GM12864 (cell line): ENCODE data around the gene SCAF1.

ENCODE experiments used
- DNase-seq: peaks from one replicate; pipeline ENCODE4 v3.0.0-alpha.2; 2011; ENCODE audit warnings: low read depth
- H3K4me3 ChIP-seq: 2 replicates; pipeline ENCODE4 v1.5.1; 2011; ENCODE audit warnings: mild to moderate bottlenecking, low read depth, low read length, control low read depth
- TF ChIP-seq, protein P1 (sequence below): IDR thresholded peaks from 2 replicates; pipeline ENCODE4 v1.5.1; 2011; ENCODE audit warnings: low read depth, mild to moderate bottlenecking, moderate library complexity, low read length, control low read depth, inconsistent platforms; ENCODE audit errors: missing control alignments

The SCAF1 gene

DNA sequence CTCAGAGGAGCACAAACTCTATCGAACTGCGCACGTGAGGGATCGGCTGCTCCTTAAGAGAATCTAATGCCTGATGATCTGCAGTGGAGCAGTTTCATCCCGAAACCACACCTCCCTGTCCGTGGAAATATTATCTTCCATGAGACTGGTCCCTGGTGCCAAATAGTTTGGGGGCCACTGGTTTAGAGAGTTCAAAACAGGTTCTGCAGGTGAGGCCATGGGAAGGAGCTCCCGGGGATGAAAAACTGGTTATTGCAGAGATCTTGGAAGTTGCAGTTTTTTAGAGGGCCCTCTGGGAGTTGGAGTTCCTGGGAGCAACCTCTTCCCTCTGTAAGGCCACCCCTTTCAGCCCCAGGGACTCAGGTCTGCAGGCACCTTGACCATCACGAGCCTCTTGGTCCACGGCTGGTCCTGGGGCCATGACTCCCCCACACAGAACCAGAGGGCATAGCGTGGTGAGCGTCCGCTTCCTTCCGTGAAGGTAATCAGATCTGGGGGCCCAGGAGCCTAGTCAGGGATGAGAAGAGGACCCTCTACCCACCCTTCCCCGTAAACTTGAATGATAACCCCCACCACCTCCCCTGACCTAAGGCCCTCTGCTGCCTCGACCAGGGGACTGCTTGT is 18.4 kb downstream of the SCAF1 start:
- H3K4me3 ChIP-seq: no peak overlapping the region
- TF ChIP-seq, protein P1, sequence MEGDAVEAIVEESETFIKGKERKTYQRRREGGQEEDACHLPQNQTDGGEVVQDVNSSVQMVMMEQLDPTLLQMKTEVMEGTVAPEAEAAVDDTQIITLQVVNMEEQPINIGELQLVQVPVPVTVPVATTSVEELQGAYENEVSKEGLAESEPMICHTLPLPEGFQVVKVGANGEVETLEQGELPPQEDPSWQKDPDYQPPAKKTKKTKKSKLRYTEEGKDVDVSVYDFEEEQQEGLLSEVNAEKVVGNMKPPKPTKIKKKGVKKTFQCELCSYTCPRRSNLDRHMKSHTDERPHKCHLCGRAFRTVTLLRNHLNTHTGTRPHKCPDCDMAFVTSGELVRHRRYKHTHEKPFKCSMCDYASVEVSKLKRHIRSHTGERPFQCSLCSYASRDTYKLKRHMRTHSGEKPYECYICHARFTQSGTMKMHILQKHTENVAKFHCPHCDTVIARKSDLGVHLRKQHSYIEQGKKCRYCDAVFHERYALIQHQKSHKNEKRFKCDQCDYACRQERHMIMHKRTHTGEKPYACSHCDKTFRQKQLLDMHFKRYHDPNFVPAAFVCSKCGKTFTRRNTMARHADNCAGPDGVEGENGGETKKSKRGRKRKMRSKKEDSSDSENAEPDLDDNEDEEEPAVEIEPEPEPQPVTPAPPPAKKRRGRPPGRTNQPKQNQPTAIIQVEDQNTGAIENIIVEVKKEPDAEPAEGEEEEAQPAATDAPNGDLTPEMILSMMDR: no peak
- no peak for DNase-seq

DNA sequence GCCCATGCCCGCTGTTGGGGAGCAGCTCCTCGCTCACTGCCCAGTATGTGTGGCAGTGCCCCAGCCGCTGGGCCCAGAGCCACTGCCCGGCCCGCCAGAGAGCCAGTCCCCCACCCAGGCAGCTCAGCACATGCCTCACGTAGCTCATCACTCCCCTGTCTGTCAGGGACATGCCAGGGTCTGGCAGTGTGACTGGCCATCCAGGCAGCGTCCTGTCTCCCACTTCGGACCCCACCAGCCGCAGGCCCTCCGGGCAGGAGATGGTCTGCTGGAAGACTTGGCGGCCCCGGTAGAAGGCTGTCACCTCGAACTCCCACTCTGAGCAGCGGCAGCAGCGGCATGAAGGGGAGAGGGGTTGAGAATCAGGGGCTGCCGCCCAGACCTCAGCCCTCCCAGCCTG is 20.0 kb downstream of the SCAF1 start:
- DNase-seq: no peak
- TF ChIP-seq, protein P1: no peak
- H3K4me3 ChIP-seq: no peak overlapping the region

DNA sequence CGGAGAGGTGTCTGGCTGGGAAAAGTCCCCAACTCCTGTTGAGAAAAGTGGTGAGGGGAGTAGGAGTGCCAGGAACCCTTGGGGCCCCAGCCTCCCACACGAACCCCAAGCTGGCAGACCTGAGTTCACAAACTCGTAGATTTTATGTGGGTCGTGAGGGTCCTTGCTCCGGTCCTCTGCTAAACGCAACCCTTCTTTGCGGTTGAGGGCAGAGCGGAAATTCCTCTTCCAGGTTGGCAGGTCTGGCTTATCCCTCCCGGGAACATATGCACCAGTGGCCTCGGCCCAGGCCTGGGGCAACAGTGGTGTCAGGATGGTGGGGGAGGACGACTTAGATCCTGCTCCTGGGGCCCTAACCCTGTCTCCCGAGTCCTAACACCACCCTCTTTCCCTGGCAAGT is 21.2 kb downstream of the SCAF1 start:
- TF ChIP-seq, protein P1: no peak
- DNase-seq: no peak
- no peak overlapping the region; the same call in 1 of the 2 replicates for H3K4me3 ChIP-seq

DNA sequence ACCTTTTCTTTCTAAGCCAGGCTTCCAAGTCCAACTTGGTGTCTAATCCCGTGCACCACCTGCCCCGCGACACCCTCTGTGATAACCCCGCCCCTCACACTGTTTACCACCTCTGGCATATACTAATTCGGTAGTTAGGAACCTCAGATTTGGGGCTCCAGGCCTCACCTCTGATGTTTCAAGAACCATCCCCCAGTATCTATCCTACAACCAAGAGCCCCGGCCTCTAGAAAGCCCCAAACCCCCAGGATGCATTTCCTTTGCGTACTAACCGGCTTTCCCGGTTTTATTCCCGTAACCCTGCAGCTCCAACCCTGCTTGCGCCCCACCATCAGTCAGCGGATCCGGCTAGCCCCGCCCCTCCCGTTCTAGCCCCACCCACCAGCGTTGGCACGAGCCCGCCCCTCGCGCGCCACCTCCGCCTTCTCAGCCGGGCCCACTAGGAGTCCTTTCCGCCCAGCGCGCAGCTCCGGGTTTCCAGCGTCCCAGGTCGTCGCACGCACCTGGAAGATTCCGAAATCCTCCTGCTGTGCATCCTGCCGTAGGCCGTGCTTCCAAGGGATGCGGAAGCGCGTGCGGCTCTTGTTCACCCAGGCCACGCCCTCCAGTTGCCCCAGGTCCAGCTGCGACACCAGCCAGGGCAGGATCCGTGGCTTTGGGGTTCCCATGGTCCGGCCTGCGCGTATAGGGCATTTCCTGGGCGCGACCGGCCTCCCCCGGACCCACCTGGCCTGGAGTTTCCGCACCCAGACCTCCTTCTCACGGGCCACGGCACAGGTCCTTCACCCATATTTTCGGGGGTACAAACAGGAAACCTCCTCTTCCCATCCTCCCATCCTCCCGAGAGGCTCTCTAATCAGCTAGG is 22.4 kb downstream of the SCAF1 start:
- TF ChIP-seq, protein P1: no peak
- peak overlapping the region; percentile 94 for H3K4me3 ChIP-seq
- DNase-seq: no peak

DNA sequence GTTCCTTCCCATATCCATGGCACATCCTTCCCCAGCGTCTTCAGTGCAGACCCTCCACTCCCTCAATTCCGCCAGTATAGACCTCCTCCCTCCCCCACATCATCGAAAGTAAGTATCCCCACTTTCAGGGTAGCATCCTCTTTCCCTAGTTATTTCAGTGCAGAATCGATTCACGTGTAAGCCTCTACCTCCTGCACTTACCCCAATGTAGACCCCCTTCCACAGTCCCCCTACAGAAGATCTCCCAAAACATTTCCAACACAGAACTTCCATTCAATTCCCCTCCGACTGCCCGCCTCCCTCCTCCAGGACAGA is 23.0 kb downstream of the SCAF1 start:
- H3K4me3 ChIP-seq: peak overlapping the region; percentile 94
- TF ChIP-seq, protein P1: no peak
- no peak for DNase-seq

DNA sequence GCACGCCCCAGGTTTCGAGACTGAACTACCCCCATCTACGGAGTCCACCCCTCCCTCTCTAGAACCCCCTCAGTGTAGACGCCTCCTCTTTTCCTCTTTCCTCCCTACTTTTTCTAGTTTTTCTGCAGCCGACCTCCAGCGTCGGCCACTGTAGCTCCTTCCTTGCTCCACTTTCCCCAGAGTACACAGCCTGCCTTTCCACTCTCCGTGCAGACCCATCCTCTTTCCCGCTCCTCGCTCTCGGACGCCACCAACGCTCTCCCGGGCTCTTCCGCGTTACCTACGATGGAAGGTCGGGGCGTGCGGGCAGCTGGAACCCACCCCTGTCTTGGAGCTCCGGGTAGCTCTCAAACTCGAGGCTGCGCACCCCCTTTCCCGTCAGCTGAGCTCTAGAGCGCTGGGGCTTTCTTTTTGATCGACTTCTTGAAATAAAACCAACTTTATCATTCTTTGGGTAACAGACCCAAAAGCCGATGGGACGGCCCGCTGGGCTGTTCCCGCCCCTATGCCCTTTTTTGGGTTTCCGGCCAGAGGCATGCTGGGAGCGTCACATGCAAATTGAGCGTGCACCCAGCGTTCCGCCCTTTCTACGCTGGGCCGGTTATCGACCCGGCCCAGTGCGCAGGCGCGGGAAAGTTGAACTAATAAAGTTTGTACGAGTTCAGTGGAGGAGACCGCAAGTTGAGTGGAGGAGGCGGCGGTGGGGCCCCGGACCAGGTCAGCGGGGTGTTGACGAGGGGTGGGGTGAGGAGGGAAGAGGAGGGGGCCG is 23.5 kb downstream of the SCAF1 start, which contains the start of the genes BCL2L12 and IRF3:
Gene BCL2L12 (plus strand): TSS at position 583 of the 769 bp plus-strand sequence. CDS start 760 bp downstream, outside the sequence.
Gene IRF3 (minus strand): TSS at position 507 of the 769 bp plus-strand sequence. CDS start 1,019 bp downstream, outside the sequence.
- DNase-seq: peak; percentile 88
- TF ChIP-seq, protein P1: no peak
- peak within 1 kb of the TSS; percentile 94 for H3K4me3 ChIP-seq
